Activated gamma-delta T cell treated with anti-CD3 and anti-CD28 coated beads, Interleukin-2, amount 50 U/mL, for 16 hours (primary cell): Measurements from ENCODE around the gene MAIP1.

Experiments used
- DNase-seq: peaks from one replicate; pipeline ENCODE4 v3.0.0-alpha.2; 2020; ENCODE audit warnings: low read depth

MAIP1 gene

DNA sequence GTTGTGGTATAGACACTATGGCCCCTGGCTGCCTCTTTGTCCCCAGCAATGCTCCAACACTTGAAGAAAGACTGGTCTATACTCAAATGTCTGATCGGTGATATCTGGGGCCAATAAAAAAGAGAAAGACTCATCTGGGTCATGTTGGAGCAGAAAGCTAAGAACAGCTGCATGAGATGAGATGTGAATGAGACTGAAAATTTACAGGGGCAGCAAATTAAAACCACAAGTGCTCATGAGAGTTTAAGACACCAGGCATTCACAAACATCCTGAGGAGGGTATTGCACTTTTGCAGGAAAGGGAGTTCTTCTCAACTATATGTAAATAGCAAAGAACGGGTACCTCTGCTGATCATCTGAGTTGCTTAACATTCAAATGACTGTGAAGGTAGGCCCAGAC, 36.3 kb downstream of the MAIP1 start:
- DNase-seq: no peak

DNA sequence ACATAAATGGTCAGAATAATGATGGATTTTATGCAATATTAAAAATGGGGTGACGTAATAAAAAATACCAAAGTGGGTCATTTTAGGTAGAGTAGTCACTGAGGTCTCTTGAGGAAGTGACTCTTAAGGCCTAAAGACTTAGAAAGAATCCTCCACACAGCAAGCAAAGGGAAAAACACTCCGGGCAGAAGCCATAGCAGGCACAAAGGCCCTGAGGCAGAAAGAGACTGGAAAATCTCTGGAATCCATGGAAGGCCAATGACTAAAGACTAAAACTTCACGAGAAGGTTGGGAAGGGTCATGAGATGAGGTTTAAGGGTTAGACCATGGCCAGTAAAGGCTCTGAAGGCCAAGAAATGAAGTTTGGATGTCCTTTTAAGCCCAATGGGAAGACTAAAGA, 36.9 kb downstream of the MAIP1 start:
- DNase-seq: no peak

DNA sequence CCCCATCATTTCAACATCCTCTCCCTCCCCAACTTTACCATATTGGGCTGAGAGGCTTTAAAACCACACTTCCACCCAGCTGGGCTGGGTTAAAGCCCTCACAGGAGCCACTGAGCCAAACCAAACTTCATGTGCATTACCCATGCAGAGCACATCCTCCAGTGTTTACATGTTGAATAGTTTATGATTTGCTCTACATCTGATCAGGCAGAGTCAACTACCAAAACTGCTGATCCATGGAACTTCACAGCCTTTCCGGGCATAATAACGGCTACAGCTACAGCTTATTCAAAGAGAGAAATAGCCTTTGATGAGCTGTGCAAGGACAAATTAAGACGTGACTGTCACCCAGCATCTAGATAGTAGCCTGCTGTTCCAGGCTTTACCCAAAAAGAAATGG, 39.0 kb downstream of the MAIP1 start:
- DNase-seq: no peak

DNA sequence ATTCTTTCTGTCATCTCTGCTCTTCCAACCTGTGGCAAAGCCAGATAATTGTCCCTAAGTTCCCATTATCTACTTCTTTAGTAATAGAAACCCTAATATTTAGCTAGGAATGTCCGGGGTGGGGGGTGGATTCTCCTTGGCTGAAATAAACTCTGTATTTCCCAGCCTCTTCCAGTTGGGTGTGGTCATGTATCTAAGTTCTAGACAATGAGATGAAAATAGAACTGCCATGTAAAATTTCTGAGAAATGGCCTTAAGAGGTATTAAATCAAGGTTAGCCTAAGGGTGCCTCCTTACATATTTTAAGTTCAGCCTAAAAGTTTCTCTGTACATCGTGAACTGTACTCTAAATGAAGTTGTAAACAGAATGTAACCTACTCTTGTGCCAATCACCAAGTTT, 39.5 kb downstream of the MAIP1 start:
- no peak for DNase-seq

DNA sequence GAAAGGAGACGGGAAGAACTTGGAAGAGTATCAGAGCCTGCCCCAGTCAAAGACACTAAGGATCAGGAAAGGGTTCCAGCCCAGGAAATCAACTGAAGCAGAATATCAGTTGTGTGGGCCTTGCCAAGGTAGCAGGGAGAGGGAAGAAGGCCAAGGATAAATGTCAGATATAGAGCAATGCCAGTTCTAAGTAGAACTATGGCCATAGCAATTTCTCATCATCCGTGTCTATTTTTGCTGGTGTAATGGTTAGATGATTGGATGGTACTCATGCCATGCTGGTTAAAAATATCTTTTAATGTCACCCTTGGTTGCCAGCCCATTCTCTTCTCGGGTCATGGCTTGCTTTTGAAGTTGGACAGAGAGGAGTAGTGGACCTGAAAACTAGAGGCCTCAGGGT, 41.9 kb downstream of the MAIP1 start:
- no peak for DNase-seq

DNA sequence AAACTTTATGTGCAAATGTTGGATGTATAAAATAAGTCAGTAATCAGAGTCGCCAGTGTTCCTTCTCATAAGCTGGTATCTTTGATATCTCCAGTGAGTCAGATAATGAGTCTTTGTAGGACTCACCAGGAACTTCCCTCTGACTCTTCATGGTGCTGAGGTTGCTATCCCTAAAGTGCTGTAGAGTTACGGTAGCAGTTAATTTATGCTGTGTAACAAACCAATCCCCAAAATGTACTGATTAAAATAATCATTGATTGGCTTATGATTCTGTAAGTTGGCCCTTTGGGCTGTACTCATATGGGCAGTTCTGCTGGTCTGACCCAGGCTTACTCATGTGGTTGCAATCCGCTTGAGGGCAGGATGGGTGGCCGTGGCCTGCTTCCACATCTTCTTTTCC, 43.8 kb downstream of the MAIP1 start:
- DNase-seq: no peak

DNA sequence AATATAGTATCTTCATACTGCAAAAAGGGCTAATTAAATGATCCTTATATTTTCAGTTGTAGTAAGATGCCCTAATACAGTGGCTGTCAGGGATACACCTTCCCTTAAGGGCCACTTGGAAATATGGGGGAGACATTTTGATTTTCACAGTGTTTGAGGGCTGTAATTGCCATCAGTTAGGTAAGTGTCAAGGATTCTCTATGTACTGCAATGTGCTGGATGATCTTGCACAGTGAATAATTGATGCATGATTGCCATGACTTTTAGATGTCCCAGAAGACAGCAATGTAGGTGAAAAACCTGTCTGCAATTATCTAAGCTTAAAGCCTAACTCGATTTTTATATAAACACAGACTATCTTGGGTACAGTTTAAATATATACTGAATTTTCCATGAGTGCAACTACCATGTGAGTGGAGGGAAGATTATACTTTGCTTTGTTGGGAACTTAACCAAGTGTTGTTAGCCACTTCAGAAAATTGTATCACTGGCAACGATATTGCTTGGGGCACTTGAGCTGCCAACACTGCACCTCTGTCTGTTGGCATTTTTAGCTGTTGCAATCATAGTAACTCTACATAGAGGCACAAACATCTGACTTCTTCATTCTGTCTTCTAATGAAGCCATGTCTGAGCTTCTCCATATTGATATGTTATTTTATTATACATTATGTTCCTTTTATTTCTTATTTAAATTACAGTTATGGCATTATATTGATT, 45.2 kb downstream of the MAIP1 start:
- no peak for DNase-seq

DNA sequence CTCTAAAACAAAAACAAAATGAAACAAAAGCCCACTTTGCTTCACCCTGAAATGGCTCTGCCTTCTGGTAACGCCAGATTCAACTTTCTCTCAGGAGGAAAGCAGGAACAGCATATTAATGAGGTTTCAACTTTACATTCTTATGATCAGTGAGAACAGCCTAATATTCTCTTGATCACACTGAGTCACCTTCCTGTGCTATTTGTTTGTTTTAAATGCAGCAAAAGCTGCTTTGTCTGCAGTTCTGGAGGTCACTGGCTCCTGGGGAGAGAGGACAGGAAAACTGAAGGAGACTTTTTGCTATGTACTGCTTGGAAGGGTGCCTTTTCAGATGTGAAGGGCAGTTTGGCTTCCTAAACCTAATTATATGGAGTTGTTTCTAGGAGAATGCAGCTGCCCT, 48.1 kb downstream of the MAIP1 start:
- DNase-seq: no peak

DNA sequence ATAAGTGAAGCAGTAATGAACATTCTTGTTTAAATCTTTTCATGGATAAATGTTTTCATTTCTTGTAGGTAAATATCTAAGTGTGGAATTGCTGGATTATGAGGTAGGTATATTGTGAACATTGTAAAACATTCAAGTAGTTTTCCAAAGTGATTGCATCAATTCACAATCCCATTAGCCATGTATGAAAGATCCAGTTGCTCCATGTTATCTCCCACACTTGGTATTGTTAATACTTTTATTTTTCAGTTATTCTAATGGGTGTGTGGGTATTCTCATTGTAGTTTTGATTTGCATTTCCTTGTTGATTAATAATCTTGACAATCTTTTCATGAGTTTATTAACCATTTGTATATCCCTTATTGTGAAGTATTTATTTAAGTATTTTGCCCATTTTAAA, 50.3 kb downstream of the MAIP1 start:
- DNase-seq: no peak

DNA sequence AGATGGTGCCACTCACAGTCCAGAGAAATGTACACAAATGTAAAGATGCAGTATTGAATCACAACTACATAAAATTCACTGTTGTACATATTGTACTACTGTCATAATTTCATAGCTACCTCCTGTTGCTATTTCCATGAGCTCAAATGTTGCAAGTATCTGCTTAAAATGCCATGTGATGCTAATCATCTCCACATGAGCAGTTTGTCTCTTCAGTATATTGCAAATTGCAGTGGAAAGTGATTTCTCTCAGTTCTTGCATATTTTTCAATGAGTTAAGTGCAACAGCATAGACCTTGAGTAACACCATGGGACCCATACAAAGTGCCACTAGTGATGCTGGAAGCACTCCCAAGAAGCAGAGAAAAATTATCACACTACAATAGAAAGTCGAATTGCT, 51.9 kb downstream of the MAIP1 start:
- DNase-seq: no peak

DNA sequence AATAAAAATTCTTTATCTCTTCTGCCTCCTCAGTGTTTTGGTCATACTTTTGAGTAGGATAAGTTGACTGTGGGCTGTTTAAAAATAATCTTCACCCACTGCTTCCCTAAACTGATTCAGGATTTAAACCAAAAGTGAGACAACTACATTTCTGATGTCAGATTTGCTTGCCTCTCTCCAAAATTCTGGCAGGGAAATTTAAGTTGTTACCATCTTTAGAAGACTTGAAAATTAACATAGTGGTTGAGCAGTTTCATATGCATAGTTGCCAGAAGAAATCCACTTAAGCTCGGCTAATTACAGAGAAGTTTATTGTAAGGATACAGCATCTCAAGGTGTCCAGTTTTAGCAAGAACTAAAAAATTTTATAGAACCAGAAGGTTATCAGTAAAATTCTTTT, 57.0 kb downstream of the MAIP1 start:
- DNase-seq: no peak
